Sigmoid colon (tissue), 7 donors: ENCODE results near the gene BRINP1. TPM values are rescaled to one million over a fixed set of nuclear protein-coding genes. Genes with fewer than 3 reads are reported as not detected.

Experiments
- DNase-seq: peaks from one replicate; pipeline ENCODE4 v3.0.0-alpha.2; 2019
- H3K27ac ChIP-seq, 4 donors: fragments of 200-600 bp; sonication (generic); one replicate each; pipeline ENCODE4 v1.5.1; 2016 to 2019; ENCODE audit warnings: mild to moderate bottlenecking in 1 of 4
- H3K27me3 ChIP-seq, 3 donors: fragments of 200-600 bp; sonication (generic); one replicate each; pipeline ENCODE4 v1.5.1; 2019; ENCODE audit warnings: mild to moderate bottlenecking in 1 of 3
- H3K36me3 ChIP-seq, 4 donors: fragments of 200-600 bp; sonication (generic); one replicate each; pipeline ENCODE4 v1.5.1; 2016 to 2019
- H3K4me1 ChIP-seq, 4 donors: fragments of 200-600 bp; sonication (generic); one replicate each; pipeline ENCODE4 v1.5.1; 2017 to 2019
- H3K4me3 ChIP-seq, 4 donors: fragments of 200-600 bp; sonication (generic); one replicate each; pipeline ENCODE4 v1.5.1; 2017 to 2019; ENCODE audit warnings: mild to moderate bottlenecking in 2 of 4, moderate library complexity in 1 of 4
- H3K9me3 ChIP-seq, 4 donors: fragments of 200-600 bp in 3 of 4; sonication (generic) in 3 of 4; one replicate each; pipeline versions ENCODE4 v1.5.1 to v1.6.1; 2013 to 2019
- EP300 ChIP-seq, 4 donors: sonication (generic); formaldehyde crosslinking; IDR thresholded peaks; one replicate each; pipeline ENCODE4 v1.6.1; 2017; ENCODE audit warnings: antibody characterized with exemption in 4 of 4
- POLR2A ChIP-seq, 2 donors: fragments of 450-650 bp; IDR thresholded peaks; one replicate each; pipeline ENCODE4 v1.6.1; 2016; ENCODE audit warnings: antibody characterized with exemption in 2 of 2, mild to moderate bottlenecking in 2 of 2, moderate library complexity in 2 of 2
- POLR2AphosphoS5 ChIP-seq, 4 donors: sonication (generic); formaldehyde crosslinking; IDR thresholded peaks; one replicate each; pipeline ENCODE4 v1.6.1; 2017; ENCODE audit warnings: antibody characterized with exemption in 4 of 4
- WGBS, 2 donors: extraction: QIAGEN DNeasy Blood & Tissue Kit; methylation state at CpG; one replicate each; pipeline ENCODE4 v1.1.7; 2013; 5-methylcytosine and 5-hydroxymethylcytosine counted together
- intact Hi-C: fragments of 100-400 bp; cut with DNase I; formaldehyde crosslinking; loops from one replicate; pipeline ENCODE4 v1.15.1; 2023
- polyA plus RNA-seq, 3 donors: library from polyadenylated mRNA; stranded (reverse); fragments of 200-250 nt; gene quantifications; one replicate each; pipeline ENCODE4 v1.2.3, GENCODE V29; 2013
- total RNA-seq, 4 donors: library from RNA; depleted of rRNA; stranded (reverse); fragments of >200 nt; gene quantifications; one replicate each; pipeline ENCODE4 v1.1.0, GENCODE V29; 2016
- TF ChIP-seq, protein P1 (sequence below), 4 experiments: fragments of 450-650 bp in 3 of 4; fragments of 200-600 bp in 1 of 4; IDR thresholded peaks; one replicate each; pipeline ENCODE4 v1.5.1; 2016 to 2019; ENCODE audit warnings: antibody characterized with exemption in 4 of 4, mild to moderate bottlenecking in 3 of 4, moderate library complexity in 2 of 4
- donor health status: healthy with polysubstance abuse.
- donor health status: Bipolar disorder and iron deficiency.
- donor health status: healthy.

Gene BRINP1
- total and polyA plus RNA-seq, 7 donors = 0.19 to 0.71 (median 0.27) TPM; not detected in 3

DNA sequence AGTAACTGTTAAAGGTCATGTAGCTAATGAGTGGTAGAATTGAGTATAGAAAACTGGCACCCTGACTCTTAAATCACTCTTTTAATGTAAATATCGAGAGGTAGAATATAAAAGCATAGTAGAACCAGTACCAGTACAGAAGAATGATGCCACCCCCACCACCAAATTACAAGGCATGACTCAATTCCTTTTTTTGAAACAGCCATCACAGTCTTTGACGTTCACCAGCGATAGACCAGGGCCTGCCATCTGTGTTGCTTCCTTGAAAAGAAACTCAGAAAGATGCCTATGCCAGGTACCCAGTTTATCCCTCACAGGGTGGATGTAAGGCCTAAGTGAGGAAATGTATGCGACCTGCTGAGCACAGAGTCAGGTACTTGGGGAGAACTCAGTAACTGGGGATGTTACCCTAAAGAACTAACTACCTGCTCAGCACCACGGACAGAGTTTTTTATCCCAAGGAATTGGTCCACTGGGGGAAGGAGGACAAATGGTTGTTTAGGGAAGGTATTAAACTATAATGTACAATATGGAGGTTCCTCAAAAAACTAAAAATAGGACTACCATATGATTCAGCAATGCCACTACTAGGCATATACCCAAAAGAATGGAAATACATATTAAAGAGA lies 116.5 kb downstream of the BRINP1 start:
- H3K4me1 ChIP-seq = no peaks in the 10 kb centered on the region
- no peaks in the 10 kb centered on the region for H3K27me3 ChIP-seq
- no peak overlapping the region for H3K4me3 ChIP-seq
- intact Hi-C loops = no loop called here
- TF ChIP-seq POLR2AphosphoS5 (IDR thresholded peaks at IDR 0.05) (no peak), POLR2A (IDR thresholded peaks at IDR 0.05) (no peak), EP300 (IDR thresholded peaks at IDR 0.05) (no peak)
- TF ChIP-seq, protein P1, sequence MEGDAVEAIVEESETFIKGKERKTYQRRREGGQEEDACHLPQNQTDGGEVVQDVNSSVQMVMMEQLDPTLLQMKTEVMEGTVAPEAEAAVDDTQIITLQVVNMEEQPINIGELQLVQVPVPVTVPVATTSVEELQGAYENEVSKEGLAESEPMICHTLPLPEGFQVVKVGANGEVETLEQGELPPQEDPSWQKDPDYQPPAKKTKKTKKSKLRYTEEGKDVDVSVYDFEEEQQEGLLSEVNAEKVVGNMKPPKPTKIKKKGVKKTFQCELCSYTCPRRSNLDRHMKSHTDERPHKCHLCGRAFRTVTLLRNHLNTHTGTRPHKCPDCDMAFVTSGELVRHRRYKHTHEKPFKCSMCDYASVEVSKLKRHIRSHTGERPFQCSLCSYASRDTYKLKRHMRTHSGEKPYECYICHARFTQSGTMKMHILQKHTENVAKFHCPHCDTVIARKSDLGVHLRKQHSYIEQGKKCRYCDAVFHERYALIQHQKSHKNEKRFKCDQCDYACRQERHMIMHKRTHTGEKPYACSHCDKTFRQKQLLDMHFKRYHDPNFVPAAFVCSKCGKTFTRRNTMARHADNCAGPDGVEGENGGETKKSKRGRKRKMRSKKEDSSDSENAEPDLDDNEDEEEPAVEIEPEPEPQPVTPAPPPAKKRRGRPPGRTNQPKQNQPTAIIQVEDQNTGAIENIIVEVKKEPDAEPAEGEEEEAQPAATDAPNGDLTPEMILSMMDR (IDR thresholded peaks at IDR 0.05) = no peak
- 86 to 89% methylated on average over 5 of the region's 5 CpGs for WGBS, 2 donors
- H3K9me3 ChIP-seq = no peaks in the 10 kb centered on the region
- DNase-seq = no peak
- H3K27ac ChIP-seq = no peak overlapping the region
- no peaks in the 10 kb centered on the region for H3K36me3 ChIP-seq

DNA sequence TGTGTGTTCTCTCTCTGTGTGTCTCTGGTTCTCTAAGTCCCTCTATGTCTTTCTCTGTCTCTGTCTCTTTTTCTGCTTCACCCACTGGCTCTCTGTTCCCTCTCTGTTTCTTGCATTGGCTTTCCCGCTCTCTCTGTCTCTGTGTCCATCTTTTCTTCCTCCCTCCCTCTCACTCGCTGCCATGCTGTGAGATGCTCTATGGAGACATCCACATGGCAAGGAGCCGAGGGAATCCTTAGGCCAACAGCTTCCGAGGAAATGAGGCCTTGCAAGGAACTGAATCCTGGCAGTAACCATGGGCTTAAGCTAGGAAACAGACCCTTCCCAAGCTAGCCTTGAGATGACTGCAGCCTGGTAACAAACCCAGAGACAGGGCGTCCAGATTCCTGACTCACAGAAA lies 117.3 kb downstream of the BRINP1 start:
- Histone ChIP-seq H3K9me3 (no peaks in the 10 kb centered on the region), H3K27me3 (no peaks in the 10 kb centered on the region), H3K4me1 (no peaks in the 10 kb centered on the region), H3K4me3 (no peak overlapping the region), H3K36me3 (no peaks in the 10 kb centered on the region), H3K27ac (no peak overlapping the region)
- intact Hi-C loops = no loop called here
- no peak for DNase-seq
- 67 to 78% methylated on average over 5 of the region's 5 CpGs for WGBS, 2 donors
- no peak for TF ChIP-seq EP300 (IDR thresholded peaks at IDR 0.05)
- TF ChIP-seq POLR2A (IDR thresholded peaks at IDR 0.05) = no peak
- TF ChIP-seq, protein P1 (IDR thresholded peaks at IDR 0.05) = no peak
- TF ChIP-seq POLR2AphosphoS5 (IDR thresholded peaks at IDR 0.05) = no peak

DNA sequence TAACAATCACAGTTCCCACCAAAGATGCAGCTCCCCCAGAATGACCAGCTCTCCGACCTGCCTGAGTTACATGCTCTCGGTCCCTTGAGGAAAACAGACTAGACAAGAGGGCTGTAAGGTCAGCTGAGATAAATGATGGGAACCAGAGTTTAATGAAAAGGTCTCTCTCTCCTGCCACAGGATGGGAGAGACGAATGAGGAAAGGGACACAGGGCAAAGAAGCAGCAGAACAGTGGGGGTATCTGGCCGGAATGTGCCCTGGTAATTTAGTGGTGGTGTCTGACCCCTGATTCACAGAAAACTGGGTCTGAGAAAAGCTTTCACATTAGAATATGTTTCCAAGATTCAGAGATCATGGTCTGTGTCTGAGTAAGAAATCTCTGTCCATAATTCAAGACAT lies 118.5 kb downstream of the BRINP1 start:
- intact Hi-C loops = no loop called here
- Histone ChIP-seq H3K4me1 (no peaks in the 10 kb centered on the region), H3K27ac (no peak overlapping the region), H3K9me3 (no peaks in the 10 kb centered on the region), H3K27me3 (no peaks in the 10 kb centered on the region), H3K4me3 (no peak overlapping the region), H3K36me3 (no peaks in the 10 kb centered on the region)
- WGBS, 2 donors = 73 to 74% methylated on average over 4 of the region's 4 CpGs
- no peak for DNase-seq
- TF ChIP-seq POLR2AphosphoS5 (IDR thresholded peaks at IDR 0.05) (no peak), EP300 (IDR thresholded peaks at IDR 0.05) (no peak), POLR2A (IDR thresholded peaks at IDR 0.05) (no peak)
- TF ChIP-seq, protein P1 (IDR thresholded peaks at IDR 0.05) = no peak

DNA sequence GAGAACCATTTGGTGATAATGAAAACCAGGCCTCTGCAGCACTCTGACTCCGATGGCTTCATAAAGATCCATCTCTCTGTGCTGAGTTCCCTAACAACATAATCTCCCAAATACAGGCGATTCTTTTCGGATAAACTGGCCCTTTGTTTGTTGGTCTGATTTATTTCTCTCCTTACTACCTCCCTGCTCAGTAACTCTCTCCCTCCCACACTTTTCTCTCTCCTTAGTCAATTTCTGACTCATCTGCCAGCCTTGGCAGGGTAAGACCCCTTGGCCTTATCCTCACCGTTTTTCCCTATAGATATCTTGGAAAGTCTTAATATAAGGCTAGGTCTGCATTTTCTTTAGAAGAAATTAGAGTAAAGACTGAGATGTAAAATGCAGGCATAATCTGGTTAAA lies 128.7 kb downstream of the BRINP1 start:
- 84% methylated on average over 4 of the region's 4 CpGs for WGBS, 2 donors
- intact Hi-C loops = no loop called here
- H3K27me3 ChIP-seq = no peaks in the 10 kb centered on the region

DNA sequence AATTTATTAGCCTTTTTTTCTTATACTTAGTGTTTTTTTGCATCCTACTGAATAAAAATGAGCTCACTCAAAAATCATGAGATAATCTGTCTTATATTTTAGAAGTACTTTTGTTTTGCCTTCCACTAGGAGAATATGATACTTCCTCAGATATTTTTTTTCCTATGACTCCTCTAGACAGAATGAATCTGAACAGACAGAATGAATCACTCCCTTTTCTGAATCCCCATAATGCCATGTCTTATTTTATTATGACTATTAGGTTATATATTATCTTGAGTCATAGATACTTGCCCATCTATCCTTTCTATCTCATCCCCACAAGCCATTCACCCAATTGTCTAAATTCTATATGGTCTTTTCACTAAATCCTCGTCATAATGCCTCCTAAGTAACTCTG lies 134.6 kb downstream of the BRINP1 start:
- Histone ChIP-seq H3K36me3 (no peaks in the 10 kb centered on the region), H3K9me3 (no peaks in the 10 kb centered on the region), H3K27ac (no peak overlapping the region), H3K4me3 (no peak overlapping the region), H3K4me1 (no peaks in the 10 kb centered on the region), H3K27me3 (no peaks in the 10 kb centered on the region)
- no peak for DNase-seq
- intact Hi-C loops = no loop called here
- TF ChIP-seq, protein P1 (IDR thresholded peaks at IDR 0.05) = no peak
- TF ChIP-seq POLR2AphosphoS5 (IDR thresholded peaks at IDR 0.05) (no peak), EP300 (IDR thresholded peaks at IDR 0.05) (no peak), POLR2A (IDR thresholded peaks at IDR 0.05) (no peak)
- WGBS, 2 donors = 21 to 56% methylated on average over 1 of the region's 1 CpG

More for the DNA sequence above, 128.7 kb downstream of the BRINP1 start:
- Histone ChIP-seq H3K9me3 (no peaks in the 10 kb centered on the region), H3K36me3 (no peaks in the 10 kb centered on the region), H3K4me3 (no peak overlapping the region), H3K4me1 (no peaks in the 10 kb centered on the region), H3K27ac (no peak overlapping the region)
- no peak for TF ChIP-seq EP300 (IDR thresholded peaks at IDR 0.05)
- TF ChIP-seq POLR2AphosphoS5 (IDR thresholded peaks at IDR 0.05) = no peak
- TF ChIP-seq POLR2A (IDR thresholded peaks at IDR 0.05) = no peak
- DNase-seq = no peak
